Uterine smooth muscle cell (primary cell): Measurements from ENCODE around the gene C2orf80. TPM values are rescaled to one million over a fixed set of nuclear protein-coding genes. Genes with fewer than 3 reads are reported as not detected.

Experiments
- total RNA-seq: library from RNA; depleted of rRNA; stranded (reverse); fragments of >200 nt; gene quantifications from 2 replicates; pipeline ENCODE4 v1.2.3, GENCODE V29; 2014

C2orf80 gene
- total RNA-seq, result not detected in 2 replicates

GRCh38 chr2:208189810-208190503, at the start of gene C2orf80:
C2orf80 (minus strand) TSS chr2:208190030; CDS start chr2:208186986, 3,044 bp downstream.

GRCh38 chr2:208163489-208163888, 26.3 kb downstream of the C2orf80 start, which contains the start of gene CRYGA:
CRYGA (minus strand) TSS chr2:208163589; CDS start chr2:208163556, 33 bp downstream.

GRCh38 chr2:208146006-208146405, 43.8 kb downstream of the C2orf80 start, which contains the start of gene CRYGB:
CRYGB (minus strand) TSS chr2:208146158; CDS start chr2:208146120, 38 bp downstream.

GRCh38 chr2:208129744-208130711, 59.8 kb downstream of the C2orf80 start, which contains the start of gene CRYGC:
CRYGC (minus strand) TSS chr2:208129828; CDS start chr2:208129792, 36 bp downstream.

GRCh38 chr2:208124013-208124715, 65.7 kb downstream of the C2orf80 start, which contains the start of gene CRYGD:
CRYGD (minus strand) TSS chr2:208124524; CDS start chr2:208124473, 51 bp downstream.

Other genes starting within 250 kb of the C2orf80 start
- gene PLEKHM3, start 164.5 kb downstream of the C2orf80 start, total RNA-seq, result 11.7 and 16.6 TPM in 2 replicates
- gene CRYGD, start 65.5 kb downstream of the C2orf80 start, total RNA-seq, result not detected in 2 replicates
- gene CRYGC, start 60.2 kb downstream of the C2orf80 start, total RNA-seq, result not detected in 2 replicates
- not detected in 2 replicates for gene CRYGB, start 43.9 kb downstream of the C2orf80 start, total RNA-seq
- not detected in 2 replicates for gene CRYGA, start 26.4 kb downstream of the C2orf80 start, total RNA-seq
- 232 and 330 TPM in 2 replicates for gene IDH1, start 65.0 kb upstream of the C2orf80 start, total RNA-seq
- gene PIKFYVE, start 76.2 kb upstream of the C2orf80 start, total RNA-seq, result 38.1 and 44.8 TPM in 2 replicates
- 0.25 TPM in 1 of 2 replicates, not detected in the other for gene PTH2R, start 216.8 kb upstream of the C2orf80 start, total RNA-seq